Dedifferentiated amniotic fluid mesenchymal stem cell (primary cell): ENCODE measurements around the gene TUBA3E.
A peak's percentile ranks its signal among the peaks of the same experiment; 100 is the strongest.
"Not testable (repeated sequence)": the region's sequence is repeated elsewhere in the genome, so short reads cannot be mapped to it uniquely, and the experiment has no call there.

Source experiments
- DNase-seq: peaks from one replicate; pipeline ENCODE4 v3.0.0-alpha.2; 2016; ENCODE audit errors: extremely low spot score

TUBA3E gene

DNA sequence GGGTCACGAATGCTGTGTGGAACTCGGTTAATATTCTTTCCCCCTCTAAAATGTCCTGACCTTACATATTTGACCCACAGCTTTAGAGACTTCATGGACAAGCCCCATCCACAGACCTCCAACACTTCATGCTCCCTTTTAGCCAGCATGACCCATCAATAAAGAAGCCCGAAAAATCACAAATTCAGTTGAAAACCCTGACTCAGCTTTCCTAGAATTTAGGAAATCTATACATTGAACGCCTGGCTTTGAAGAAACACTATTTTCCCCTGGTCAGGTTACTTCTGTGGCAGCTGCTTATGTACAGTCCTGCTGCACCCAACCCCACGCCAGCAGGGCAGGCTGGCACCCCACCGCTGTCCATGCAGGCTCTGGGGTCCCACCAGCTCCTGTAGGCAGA lies 6.9 kb downstream of the TUBA3E start:
- DNase-seq: not testable (repeated sequence)

DNA sequence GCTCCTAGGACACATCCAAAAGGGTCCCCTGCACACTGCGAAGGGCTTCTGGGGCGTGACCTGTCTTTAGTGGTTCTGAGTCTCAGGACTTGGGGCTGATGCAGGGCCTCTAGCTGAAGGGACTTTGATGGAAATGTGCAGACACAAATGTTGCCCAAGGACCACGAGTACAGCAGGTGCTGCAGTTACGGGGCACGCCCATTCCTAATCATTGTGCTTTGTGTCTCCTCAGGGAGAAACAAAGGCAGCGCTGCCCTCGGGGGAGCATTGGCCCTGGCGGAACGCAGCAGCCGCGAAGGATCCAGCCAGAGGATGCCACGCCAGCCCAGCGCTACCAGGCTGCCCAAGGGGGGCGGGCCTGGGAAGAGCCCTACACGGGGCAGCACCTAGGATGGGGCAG lies 8.0 kb downstream of the TUBA3E start:
- no peak for DNase-seq

DNA sequence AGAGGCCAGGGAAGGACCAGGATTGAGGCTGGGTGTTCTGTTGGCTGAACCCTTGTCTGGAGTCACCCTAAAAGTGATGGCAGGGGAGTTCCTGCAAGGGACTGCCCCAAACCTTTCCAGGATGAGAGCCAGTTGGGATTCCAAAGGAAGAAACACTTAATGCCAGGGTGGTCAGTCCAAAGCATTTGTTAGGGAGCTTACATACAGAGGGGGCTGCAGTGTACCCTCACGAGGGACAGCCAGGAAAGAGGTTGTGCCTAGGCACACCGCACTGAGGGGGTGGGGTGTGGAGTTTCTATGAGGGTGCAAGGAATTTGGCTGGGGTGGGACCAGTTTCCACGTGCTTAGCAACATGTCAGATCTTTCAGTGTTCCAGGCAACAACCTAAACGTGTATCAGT lies 9.3 kb downstream of the TUBA3E start:
- DNase-seq: not testable (repeated sequence)

DNA sequence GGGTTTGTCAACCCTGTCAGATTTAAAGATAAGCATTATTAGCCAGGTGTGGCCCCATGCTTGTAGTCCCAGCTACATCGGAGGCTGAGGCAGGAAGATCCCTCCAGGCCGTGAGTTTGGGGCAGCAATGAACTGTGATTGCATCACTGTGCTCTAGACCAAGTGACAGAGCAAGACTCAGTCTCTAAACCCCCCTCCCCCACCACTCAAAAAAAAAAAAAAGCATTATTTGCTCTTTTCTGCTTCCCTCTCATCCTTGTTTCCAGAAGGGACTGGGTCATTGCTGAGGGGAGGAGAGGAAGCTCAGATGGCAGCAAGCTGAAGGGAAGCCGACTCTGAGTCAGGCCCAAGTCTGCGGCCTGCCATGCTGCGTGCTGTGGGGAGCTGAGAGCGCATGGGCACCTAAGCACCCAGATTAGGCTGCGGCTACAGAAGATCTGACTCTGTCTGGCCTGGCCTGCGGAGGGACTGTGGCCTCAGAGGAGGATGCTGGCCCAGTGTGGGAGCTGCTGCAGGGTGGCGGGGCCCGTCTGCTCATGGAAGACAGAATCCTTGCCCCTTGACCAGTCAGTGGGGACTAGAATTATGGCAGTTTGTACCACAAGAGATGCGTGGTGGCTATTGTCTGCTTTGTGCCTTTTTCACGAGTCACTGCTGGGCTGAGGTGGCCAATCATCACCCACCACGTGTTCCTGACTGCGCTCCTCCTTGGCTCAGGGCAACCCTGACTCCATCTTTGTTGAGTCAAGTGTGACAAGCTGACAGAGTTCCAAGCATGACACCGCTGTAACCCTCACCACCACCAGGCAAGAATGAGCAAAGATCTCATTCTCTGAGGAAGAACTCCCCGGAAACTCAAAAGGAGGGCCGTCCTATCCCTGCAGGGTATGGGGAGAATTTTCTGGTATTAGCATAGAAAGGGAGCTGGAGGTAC lies 10.1 kb downstream of the TUBA3E start:
- DNase-seq: not testable (repeated sequence)

DNA sequence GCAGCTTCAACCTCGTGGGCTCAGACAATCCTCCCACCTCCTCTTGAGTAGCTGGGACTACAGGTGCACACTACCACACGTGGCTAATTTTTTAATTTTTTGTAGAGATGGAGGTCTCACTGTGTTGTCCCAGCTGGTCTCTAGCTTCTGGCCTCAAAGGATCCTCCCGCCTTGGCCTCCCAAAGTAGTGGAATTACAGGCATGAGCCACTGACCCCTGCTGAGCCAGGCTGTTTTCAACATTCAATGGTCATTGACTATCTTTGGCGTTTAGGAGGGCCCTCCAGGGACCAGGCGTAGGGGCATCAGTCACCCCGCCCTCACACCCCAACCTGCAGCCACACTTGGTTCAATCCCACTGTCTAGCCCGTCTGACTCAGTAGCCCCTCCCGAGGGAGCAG lies 11.0 kb downstream of the TUBA3E start:
- no peak for DNase-seq

DNA sequence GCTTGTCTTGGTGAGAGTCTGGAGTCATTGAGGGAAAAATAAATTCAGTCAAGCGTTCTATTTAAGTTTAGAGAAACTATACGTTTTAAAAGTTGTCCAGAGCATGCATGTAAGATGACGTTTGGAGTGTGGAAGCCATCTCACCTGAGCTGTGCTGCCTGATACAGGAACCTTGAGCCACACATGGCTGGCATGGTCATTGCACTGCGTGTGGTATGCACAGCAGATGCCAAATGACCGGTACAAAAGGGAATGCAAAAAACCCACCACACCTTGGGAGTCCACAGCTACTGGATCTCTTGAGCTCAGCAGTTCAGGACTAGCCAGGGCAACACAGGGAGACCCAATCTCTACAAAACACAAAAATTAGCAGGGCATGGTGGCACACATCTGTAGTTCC lies 11.8 kb downstream of the TUBA3E start:
- no peak for DNase-seq

DNA sequence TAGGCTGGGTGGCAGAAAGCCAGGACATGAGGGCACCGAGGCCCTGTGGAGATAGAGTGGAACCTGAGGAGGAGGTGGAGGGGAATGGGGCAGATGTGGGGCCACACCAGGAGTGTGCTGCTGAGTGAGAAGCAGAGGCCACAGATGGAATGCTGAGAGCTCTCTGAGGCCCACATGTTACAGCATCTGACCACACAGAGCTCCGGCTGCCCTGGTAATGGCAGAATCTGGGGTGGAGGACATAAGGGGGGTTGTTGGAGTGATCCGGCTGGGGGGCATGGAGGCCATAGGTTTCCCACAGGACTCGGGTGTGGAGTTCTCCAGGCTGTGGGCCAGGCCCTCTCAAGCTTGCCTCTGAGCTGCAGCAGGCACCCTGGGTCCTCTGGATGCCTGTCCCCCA lies 12.3 kb downstream of the TUBA3E start:
- no peak for DNase-seq

DNA sequence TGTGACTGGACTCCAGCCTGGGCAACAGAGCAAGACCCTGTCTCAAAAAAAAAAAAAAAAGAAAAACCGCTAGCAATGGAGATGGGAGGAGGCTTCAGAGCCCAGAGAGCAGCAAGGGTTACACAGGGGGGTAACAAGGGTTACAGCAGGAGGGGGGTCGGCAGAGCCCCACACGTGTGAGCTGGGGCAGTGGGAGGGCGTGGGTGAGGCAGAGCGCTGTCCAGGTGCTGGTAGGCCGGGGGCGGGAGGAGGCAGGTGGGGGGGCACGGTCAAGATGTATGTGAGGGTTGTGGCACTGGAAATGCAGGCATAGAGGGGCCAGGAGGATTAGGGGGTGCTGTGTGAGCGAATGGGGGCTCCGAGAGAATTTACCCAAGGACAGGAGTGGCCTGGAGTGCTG lies 12.8 kb downstream of the TUBA3E start:
- DNase-seq: no peak

DNA sequence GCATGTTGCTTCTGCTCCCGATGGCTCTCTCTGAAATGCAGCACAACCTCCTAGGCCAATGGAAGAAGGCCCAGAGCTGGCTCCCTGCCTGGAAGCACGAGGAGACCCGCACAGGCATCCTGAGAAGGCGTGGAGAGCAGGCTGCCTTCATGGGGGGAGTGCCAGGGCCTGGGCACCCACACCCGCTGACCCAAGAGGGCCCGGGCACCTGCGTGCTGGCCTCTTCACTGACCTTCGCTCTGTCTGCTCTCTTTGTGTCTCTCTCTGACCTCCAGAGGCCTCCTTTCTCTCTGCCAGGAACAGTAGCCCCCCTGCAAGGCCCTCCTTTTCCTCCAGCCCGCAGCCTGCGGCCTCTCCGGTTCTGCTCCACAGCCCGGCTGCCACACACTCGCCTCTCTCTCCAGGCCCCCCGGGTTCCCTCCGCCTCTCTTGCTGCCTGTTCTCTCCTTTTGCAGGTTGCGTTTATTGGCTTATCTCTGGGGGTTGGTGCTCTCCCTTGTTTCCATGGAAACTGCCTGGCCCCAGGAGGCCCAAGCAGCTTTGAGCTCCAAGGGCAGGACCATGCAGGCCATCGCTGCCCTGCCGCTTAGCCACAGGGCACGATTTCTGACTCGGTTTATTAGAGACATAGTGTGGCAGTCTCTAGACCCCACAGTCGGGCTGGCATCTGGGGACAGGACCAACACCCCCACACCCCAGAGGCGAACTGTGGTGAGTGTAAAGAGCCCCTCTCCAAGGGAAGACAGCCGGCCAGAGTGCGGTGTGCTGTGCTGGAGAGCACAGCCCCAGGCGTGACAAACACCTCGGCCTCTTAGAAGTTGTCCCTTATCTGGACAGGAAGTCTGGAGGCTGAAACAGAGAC lies 14.5 kb downstream of the TUBA3E start:
- no peak for DNase-seq

DNA sequence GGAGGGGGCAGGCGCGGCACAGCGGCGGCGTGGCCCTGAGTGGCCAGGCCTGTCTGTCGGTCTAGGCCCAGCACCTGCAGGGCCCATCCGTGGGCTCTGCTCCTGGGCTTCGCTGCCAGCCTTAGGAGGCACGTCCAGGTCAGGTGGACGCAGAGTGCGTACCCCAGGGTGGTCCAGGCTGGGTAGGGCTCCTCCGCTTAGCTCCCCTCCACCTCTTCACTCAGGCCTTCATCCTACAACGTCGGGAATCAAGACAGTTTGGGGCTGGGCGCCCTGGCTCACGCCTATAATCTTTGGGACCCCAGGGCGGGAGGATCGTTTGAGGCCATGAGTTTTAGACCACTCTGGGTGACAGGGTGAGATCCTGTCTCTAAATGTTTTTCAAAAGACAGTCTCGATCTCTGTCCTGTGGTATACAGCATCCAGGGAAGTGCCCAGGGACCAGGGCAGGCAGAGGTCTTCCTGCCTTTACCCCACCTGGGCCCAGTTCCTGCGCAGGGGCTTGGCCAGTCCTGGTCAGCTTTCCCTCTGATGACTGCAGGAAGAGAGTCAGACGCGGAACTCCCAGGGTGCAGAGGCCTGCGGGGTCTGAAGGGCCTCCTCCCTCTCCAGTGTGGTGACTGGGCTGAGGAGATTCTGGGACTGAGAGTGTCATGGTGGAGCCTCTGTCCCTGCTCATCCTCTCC lies 15.3 kb downstream of the TUBA3E start:
- not testable (repeated sequence) for DNase-seq

DNA sequence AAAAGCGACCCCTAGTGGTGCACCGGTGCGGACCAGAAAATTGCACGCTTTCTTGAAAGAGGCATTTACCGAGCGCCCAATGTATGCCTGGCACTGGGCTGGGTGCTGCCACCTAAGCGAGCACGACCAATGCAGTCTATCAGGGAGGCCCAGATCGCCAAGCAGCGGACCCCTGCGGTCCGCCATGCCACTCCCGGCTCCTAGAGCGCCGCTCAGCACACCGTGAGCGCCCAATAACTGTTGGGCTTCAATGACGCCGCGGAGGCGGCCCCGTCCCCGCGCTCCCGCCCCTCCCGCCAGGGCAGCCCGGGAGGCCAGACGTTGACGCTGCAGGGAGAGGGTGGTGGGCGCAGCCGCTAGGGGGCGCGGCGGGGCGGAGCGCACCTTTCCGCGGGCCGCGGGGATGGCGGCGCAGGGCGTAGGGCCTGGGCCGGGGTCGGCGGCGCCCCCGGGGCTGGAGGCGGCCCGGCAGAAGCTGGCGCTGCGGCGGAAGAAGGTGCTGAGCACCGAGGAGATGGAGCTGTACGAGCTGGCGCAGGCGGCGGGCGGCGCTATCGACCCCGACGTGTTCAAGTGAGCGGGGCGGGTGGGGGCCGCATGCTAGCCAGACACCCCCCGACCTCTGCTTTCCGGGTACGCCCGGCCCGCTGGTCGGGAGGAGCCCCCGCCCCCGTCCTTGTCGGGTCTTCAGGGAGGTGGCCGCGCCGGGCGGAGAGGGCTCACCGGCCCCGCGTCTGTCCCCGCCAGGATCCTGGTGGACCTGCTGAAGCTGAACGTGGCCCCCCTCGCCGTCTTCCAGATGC lies 16.2 kb downstream of the TUBA3E start, which contains the start of gene MZT2B:
TSS of gene MZT2B (plus strand) at position 383 of the 803 bp plus-strand sequence. CDS start at position 404, 21 bp downstream.
- peak; percentile 72 for DNase-seq

DNA sequence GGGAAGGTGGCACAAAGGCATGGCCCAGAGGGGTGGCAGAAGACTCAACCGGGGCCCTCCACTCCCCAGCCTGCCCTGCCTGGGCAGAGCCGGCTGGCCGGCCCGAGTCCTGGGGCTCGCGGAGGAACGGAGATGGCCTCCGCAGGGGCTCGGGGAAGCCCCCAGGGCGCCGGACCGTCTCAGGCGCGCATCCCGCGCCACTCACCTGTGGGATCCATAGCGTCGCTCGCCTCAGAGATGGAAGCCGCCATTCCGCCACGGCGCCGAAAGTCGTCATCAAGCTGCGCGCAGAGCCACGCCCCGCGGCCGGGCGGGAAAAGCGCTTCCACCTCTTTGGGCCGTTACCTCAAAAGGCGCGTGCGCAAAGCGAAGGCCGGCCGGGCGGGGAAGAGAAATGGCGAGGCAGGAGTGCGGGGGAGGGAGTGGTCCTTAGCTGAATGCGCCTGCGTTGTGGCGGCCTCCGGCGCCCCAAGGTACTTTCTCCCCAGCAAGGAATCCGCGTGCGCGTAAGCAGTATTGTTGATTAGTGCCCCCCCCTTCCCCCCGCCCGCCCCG lies 16.8 kb downstream of the TUBA3E start, which contains the start of gene SMPD4:
TSS of gene SMPD4 (minus strand) at position 278 of the 555 bp plus-strand sequence. CDS start 5,010 bp downstream, outside the sequence.
- peak; percentile 98 for DNase-seq

DNA sequence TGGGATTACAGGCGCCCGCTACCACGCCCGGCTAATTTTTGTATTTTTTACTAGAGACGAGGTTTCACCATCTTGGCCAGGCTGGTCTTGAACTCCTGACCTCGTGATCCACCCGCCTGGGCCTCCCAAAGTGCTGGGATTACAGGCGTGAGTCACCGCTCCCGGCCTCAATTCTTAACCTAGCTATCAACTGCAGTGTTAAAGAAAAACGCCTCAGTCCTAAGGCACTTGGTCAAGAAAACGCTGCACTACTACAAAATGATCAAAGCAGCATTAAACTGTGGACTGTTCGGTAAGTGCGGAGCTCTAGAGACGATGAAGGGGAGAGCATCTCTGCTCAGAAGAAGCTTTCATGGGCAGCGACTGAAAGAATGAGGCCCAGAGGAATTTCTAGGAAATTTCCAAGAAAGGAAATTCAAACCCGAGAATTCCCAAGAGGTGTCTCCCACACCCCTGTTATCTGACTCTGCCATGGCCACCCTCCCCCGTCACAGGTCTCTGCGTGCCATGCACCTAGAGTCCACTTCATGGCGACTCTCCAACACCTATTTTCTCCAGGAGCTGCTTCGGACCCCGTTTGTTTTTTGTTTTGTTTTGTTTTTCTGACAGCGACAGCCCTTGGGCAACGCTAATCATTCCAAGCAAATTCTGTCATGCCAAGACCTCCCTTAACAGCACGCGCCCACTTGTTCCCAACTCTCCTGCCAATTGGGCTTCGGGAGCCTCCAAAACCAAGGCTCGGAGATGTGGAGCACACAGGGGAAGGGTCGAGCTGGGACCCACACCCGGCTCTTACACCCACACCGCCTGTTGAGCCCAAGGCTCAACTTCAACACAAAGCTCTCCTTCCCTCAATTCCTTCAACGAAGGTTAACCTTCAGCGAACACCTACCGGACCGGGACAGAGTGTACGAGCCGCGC lies 17.6 kb downstream of the TUBA3E start:
- DNase-seq: not testable (repeated sequence)

DNA sequence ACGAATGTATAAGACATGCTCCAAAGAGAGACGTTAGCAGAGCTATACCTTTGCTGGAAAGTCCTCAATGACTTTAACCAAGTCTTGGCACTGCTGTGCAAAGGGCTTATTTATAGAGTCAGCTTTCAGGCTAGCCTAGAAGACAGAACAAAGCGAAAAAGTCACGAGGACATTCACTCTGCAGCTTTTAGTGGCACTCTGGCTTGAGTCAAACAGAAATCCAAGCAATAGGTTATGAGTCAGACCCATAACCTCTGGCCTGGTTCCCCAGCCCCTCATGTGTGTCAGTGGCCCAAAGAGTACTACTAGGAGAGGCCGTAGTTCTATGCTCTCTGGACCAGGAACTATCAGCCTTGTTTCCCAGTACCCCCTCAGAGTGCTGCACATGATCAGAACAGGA lies 23.4 kb downstream of the TUBA3E start:
- not testable (repeated sequence) for DNase-seq

DNA sequence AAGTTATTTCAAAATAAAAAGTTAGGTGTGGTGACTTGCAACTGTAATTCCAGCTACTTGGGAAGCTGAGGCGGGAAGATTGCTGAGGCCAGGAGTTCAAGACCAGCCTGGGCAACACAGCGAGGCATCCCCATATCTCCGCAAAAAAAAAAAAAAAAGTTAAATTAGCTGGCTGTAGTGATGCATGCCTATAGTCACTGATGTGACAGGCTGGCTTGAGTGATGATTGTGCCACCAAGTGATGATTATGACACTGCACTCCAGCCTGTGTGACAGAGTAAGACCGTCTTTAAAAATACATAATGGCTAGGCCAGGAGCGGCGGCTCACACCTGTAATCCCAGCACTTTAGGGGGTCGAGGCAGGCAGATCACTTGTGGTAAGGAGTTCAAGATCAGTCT lies 28.3 kb downstream of the TUBA3E start:
- no peak for DNase-seq

DNA sequence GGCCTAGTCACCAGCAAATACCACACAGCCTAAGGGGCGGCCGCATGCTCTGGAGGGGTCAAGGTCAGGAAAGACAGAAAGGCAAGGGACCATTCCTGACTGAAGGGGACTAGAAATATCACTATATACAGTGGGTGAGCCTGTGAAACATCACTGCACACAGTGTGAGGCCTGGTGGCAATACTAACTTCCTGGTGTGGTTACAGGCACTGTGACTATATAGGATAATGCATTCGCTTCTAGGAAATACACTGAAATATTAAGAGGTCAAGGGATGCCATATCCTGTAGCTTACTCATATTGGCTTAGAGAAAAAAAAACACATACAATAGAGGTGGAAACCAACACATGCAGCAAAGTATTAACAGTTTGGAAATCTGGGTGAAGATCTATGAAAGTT lies 29.1 kb downstream of the TUBA3E start:
- not testable (repeated sequence) for DNase-seq

DNA sequence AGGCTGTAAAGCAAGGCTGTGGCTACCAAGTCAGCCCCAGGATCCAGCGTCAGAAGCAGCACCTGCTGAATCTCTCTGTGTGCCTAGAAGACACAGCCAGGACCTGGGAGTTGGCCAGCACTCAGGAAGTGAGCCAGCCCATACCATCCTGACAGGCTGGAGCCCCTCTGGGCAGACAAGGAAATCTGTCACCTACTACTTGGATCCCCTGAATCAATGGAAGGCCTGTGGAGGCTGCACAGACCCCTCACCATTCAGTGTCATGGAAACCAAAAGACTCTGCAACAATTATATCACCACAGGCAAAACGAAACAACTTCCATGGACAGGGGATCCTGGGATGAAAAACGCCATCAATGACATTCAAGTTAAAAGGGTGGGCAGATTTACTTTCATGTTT lies 31.6 kb downstream of the TUBA3E start:
- not testable (repeated sequence) for DNase-seq

DNA sequence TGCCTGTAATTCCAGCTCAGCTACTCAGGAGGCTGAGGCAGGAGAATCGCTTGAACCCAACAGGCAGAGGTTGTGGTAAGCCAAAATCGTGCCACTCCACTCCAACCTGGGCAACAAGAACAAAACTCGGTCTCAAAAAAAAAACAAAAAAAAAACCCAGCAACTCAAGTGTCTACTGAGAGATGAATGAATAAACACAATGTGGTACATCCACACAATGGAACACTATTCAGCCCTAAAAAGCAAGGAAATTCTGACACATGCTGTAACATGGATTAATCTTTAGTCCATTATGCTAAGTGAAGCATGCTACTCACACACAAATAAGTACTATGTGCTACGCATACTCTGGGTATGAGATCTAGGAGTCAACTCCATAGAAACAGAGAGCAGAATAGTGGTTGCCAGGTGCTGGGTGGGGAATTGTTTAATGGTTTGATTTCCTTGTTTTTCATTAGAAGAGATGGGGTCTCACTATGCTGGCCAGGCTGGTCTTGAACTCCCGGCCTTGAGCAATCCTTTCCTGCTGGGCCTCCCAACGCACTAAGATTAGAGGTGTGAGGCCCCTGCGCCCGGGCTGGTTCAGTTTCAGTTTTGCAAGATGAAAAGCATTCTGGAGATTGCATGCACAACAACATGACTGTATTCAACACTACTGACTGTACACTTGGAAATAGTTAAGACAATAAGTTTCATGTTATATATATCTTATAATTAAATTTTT lies 32.8 kb downstream of the TUBA3E start:
- DNase-seq: no peak

DNA sequence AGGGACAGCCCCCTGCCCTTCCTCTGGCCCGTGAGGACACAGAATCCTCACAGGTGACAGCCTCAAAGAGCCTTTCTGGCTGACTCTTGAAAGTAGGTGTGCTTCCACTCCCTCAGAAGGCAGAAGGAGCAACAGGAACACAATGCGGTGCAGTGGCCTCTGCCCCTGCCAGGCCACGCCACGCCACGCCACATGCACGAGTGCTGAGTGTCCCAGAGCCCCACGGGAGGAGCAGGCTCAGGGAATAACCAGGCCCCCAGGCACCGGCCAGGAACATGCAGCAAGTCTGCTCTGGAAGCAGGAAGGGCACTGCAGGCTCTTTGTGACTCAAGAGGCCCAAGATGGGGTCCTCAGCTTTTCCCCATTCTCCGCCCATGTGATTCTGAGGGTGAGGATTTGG lies 35.3 kb downstream of the TUBA3E start:
- no peak for DNase-seq
